Panc1 (cell line): ENCODE results near the gene TMEM247.
"Not testable (repeated sequence)": the region's sequence is repeated elsewhere in the genome, so short reads cannot be mapped to it uniquely, and the experiment has no call there.

Experiments used
- CTCF ChIP-seq: fragments of 450-650 bp; IDR thresholded peaks from 2 replicates; pipeline ENCODE4 v1.5.1; 2017; ENCODE audit warnings: mild to moderate bottlenecking
- POLR2AphosphoS5 ChIP-seq: IDR thresholded peaks from 2 replicates; pipeline ENCODE4 v1.6.1; 2012; ENCODE audit warnings: mild to moderate bottlenecking, low read depth, low read length, moderate library complexity
- SIN3A ChIP-seq: IDR thresholded peaks from 2 replicates; pipeline ENCODE4 v1.6.1; 2012; ENCODE audit warnings: low read depth, mild to moderate bottlenecking, low read length, moderate library complexity, borderline replicate concordance; ENCODE audit not compliant: insufficient read depth
- TCF7L2 ChIP-seq: IDR thresholded peaks from 2 replicates; pipeline ENCODE4 v1.6.1; 2011; ENCODE audit warnings: mild to moderate bottlenecking, low read depth, low read length, inconsistent platforms

GRCh38 chr2:46472165-46472564, 7.2 kb upstream of the TMEM247 start:
- not testable (repeated sequence) for TF ChIP-seq CTCF, SIN3A, TCF7L2, POLR2AphosphoS5
